HG03103 (cell line): ENCODE data around the gene SLC29A1.
A peak's percentile ranks its signal among the peaks of the same experiment; 100 is the strongest.

Experiments
- ATAC-seq: cut with Tn5 transposase; IDR thresholded peaks from one replicate; pipeline ENCODE4 v1.9.1; 2021; ENCODE audit warnings: low read depth; ENCODE audit not compliant: unreplicated experiment

Gene SLC29A1

GRCh38 chr6:44251576-44252524, 28.5 kb downstream of the SLC29A1 start:
- ATAC-seq: no peak

GRCh38 chr6:44253307-44254101, 30.1 kb downstream of the SLC29A1 start:
- ATAC-seq: no peak

- no peak for ATAC-seq
These were observed 31.1 kb downstream of the SLC29A1 start for GRCh38 chr6:44254191-44255104.

- ATAC-seq: no peak
These were observed 31.9 kb downstream of the SLC29A1 start for GRCh38 chr6:44255105-44255808.

GRCh38 chr6:44255871-44256774, 32.7 kb downstream of the SLC29A1 start:
- ATAC-seq: no peak

GRCh38 chr6:44256775-44257024, 33.3 kb downstream of the SLC29A1 start:
- no peak for ATAC-seq

- peak; percentile 42 for ATAC-seq
These were observed 33.8 kb downstream of the SLC29A1 start, which contains the start of gene SLC35B2 for GRCh38 chr6:44257025-44257752. TSS of gene SLC35B2 (minus strand) at chr6:44257528. CDS start at chr6:44257410, 118 bp downstream.

- ATAC-seq: peak; percentile 14
These were observed 34.4 kb downstream of the SLC29A1 start for GRCh38 chr6:44257753-44258324.

GRCh38 chr6:44258325-44258863, 35.0 kb downstream of the SLC29A1 start:
- ATAC-seq: no peak

GRCh38 chr6:44258921-44259320, 35.5 kb downstream of the SLC29A1 start:
- no peak for ATAC-seq

- no peak for ATAC-seq
These were observed 36.6 kb downstream of the SLC29A1 start for GRCh38 chr6:44260011-44260410.

GRCh38 chr6:44260451-44261297, 37.3 kb downstream of the SLC29A1 start:
- ATAC-seq: no peak

- no peak for ATAC-seq
These were observed 38.2 kb downstream of the SLC29A1 start for GRCh38 chr6:44261581-44261980.

- ATAC-seq: no peak
These were observed 39.3 kb downstream of the SLC29A1 start for GRCh38 chr6:44262467-44263353.

- ATAC-seq: no peak
These were observed 40.1 kb downstream of the SLC29A1 start for GRCh38 chr6:44263354-44264100.
